Measurements from ENCODE around the gene SIRT4.

SIRT4 gene

GRCh38 chr12:120278137-120279069 is 23.7 kb upstream of the SIRT4 start:
- no peak for DNase-seq (ENCODE audit: low read depth in 2 of 3, low spot score in 1 of 3)

DNA sequence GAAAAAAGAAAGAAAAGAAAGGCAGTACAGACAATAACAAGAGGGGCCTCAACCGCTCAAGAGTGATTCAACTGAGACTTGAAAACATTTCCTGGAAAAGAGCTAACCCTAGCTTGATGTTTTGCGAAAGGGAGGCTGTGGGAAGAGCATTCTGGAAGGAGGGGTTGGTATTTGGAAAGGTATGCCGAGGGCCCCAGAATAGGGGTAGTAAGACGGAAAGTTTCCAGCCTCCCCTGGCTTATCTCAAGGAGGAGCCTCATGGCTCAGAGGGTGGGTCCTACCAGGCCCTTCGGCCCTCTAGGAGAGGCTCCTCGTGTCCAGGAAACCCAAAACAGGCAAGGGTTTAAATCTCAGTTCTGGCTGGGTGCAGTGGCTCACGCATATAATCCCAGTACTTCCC is 18.8 kb upstream of the SIRT4 start:
- no peak for DNase-seq (ENCODE audit: low read depth in 2 of 3, low spot score in 1 of 3)

- no peak for DNase-seq (ENCODE audit: low read depth in 2 of 3, low spot score in 1 of 3)
Observed at GRCh38 chr12:120284381-120284780, 17.7 kb upstream of the SIRT4 start.

DNA sequence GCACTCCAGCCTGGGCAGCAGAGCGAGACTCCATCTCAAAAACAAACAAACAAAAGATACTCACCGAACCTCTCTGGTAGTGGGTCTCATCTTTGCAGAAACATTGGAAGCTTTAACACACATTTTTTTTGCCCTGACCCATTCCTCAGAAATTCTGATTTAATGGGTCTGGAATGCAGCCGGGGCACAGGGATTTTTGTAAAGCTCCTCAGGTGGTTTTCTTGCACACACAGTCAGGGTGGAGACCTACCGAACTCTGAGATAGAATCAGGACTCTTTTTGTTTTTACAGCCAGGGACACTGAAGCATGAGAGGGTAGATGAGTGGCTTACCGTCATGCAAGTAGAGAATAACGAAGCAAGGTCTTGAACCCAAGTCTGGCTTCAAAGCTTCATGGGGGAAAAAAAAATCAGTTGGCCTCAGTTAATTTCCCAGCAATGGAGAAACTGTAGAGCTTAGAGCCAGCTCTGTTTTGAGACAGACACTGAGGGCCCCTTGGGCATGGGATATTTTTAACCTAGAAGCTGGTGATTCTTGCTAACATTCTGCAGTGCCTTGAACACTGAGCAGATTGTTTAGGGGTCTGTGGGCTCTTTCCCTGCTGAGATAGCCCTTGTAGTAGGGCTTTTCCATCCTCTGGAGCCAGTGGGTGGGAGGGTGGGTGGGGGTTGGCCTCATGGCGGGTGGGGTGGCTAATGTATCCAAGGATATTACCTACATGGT is 15.2 kb upstream of the SIRT4 start:
- no peak for DNase-seq (ENCODE audit: low read depth in 2 of 3, low spot score in 1 of 3)

GRCh38 chr12:120287491-120287890 is 14.6 kb upstream of the SIRT4 start:
- no peak for DNase-seq (ENCODE audit: low read depth in 2 of 3, low spot score in 1 of 3)

GRCh38 chr12:120290609-120291305 is 11.4 kb upstream of the SIRT4 start:
- DNase-seq (ENCODE audit: low read depth in 2 of 3, low spot score in 1 of 3): peak; percentile 16 to 33 (median 32)

- DNase-seq (ENCODE audit: low read depth in 2 of 3, low spot score in 1 of 3): no peak
Observed at GRCh38 chr12:120292411-120292660, 9.8 kb upstream of the SIRT4 start.

DNA sequence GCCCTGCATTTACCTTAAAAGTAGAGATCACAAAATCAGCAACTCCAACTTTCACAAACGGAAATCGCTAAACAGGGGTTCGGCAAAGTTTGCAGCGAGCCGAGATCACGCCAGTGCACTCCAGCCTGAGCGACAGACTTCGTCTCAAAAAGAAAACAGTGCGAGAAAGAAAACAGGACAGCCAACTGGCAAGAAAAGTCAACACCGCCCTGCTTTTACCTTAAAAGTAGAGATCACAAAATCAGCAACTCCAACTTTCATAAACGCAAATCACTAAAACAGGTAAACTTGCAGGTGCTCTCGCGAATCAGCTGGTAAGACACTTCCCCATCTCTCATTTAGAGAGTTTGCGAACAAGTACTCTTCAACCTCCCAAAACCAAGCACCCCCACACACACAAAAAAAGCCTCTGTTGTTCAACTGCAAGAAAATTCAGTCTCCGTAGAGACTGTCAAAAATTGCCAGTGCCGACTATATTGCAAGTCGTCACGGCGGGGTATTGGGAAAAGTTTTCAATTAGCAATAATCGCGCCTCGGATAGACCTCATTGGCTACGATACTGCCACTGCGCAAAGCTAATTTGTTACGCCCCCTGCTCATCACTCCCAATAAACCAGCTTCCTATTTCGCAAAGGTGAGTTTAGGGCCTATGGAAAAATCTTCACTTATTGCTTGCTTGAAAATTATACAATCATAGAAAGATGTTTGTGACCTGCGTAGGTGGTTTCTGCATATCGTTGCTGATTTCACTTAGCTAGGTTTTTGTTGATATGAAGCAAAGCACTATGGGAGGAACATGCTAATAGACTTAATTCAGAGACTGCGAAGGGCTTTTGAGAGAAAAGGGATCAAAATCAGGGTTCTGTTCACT is 9.2 kb upstream of the SIRT4 start, which contains the start of gene RNU4-1:
Gene RNU4-1 (minus strand): TSS at position 577 of the 871 bp plus-strand sequence.
- peak; percentile 70 to 85 (median 80) for DNase-seq (ENCODE audit: low read depth in 2 of 3, low spot score in 1 of 3)

DNA sequence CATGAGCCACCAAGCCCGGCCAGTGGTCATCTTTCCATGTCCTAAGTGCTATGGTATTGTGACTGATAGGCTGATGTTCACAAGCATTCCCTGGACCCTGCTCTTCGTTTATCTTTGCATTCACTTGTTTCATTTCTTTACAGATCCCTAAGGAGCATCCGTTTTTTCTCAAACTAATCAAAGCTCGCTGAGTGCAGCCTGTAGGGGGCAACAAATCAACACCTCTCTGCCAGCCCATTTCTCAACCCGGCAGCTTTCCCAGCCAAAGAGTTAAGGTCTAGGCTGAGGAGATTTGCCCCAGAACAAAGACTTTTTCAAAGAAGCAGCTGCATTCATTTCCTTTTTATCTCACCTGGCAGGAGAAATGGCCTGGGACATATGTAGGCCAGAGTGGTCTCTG is 12.1 kb downstream of the SIRT4 start:
- no peak for DNase-seq (ENCODE audit: low read depth in 2 of 3, low spot score in 1 of 3)

DNA sequence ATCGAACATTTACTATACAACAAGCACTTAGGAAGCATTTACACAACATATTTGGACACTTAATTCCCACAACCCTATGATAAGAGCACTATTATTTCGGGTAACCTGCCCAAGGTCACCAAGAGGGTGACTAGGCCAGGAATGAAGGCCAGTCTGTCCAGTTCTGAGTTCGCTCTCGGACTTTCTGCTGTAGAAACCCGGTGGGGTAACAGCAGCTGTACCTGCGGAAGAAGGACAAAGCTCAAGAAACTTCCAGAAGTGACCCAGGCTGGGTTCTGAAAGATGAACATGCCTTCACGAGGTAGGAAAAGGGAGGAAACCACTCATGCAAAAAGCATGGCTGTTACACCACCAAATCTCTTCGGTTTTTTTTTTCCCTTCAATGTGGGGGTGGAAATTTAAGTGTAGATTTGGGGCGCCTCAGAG is 14.7 kb downstream of the SIRT4 start:
- no peak for DNase-seq (ENCODE audit: low read depth in 2 of 3, low spot score in 1 of 3)

- DNase-seq (ENCODE audit: low read depth in 2 of 3, low spot score in 1 of 3): peak; percentile 99 to 100 (median 99)
Observed at GRCh38 chr12:120317224-120318105, 15.3 kb downstream of the SIRT4 start.

GRCh38 chr12:120321382-120322202 is 19.5 kb downstream of the SIRT4 start:
- DNase-seq (ENCODE audit: low read depth in 2 of 3, low spot score in 1 of 3): no peak

DNA sequence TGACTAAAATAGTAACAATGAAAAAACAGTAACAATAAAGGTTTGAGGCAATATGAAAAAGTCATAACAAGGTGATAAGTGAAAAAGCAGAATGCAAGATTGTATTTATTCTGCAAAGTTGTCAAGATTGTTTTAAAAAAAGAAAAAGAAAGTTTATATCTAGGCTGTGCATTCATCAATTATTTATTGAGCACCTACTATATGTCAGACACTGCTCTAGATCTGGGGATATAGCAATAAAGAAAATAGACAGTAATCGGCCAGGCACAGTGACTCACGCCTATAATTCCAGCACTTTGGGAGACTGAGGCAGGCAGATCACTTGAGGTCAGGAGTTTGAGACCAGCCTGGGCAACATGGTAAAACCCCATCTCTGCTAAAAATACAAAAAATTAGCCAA is 21.7 kb downstream of the SIRT4 start:
- no peak for DNase-seq (ENCODE audit: low read depth in 2 of 3, low spot score in 1 of 3)

DNA sequence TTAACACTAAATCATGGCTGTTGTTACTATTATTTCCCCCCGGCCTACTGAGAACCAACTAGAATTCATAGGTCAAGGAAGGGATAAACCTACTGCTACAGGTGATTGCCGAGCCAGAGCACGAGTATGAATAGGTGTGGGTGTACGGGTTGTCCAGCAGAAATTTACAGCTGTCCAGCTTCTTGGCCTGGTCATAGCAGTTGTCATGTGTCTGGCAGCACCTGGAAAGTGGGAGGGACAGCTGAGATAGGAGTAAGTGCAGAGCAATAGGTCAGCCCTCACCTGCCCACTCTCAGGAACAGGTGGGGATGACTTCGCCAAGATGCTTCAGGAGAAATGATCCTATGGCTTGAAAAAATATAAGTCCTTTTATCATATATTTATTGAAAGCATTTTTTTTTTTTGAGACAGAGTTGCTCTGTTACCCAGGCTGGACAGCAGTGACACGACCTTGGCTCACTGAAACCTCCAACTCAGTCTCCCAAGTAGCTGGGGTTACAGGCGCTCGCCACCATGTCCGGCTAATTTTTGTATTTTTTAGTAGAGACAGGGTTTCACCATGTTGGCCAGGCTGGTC is 22.8 kb downstream of the SIRT4 start:
- DNase-seq (ENCODE audit: low read depth in 2 of 3, low spot score in 1 of 3): no peak

- no peak for DNase-seq (ENCODE audit: low read depth in 2 of 3, low spot score in 1 of 3)
Observed at GRCh38 chr12:120327593-120327992, 25.5 kb downstream of the SIRT4 start, which contains the start of gene PLA2G1B. TSS of gene PLA2G1B (minus strand) at chr12:120327779. CDS start at chr12:120327753, 26 bp downstream.

DNA sequence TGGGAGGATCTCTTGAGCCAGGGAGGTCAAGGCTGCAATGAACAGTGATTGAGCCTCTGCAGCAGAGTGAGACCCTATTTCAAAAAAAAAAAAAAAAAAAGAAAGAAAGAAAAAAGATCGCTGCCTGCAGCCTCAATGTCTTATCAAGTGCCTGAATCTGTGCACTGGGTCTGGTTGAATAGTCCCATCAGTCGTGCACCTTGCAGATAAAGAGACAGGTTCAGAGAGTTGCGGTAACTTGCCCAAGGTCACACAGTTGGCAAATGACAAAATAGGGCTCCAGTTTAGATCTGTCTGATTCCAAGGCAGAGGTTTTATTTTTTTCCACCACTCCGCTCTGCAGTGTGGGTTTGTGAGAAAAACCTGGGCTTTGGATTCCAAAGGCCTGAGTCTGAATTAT is 26.1 kb downstream of the SIRT4 start:
- DNase-seq (ENCODE audit: low read depth in 2 of 3, low spot score in 1 of 3): no peak

DNA sequence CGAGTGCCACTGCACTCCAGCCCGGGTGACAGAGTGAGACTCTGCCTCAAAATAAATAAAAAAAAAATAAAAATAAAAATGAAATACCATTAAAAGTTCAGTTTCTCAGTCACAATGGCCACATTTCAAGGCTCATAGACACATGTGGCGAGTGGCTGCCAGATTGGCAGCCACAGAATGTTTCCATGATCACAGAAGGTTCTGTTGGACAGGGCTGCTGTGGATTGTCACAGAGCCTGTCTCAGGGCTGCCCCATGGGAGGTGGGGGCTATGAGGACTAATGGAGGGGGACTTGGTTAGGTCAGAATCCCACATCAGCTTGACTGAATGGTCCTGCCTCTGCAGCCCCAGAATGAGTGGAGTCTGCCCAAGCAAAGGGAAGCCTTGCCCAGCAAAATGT is 29.3 kb downstream of the SIRT4 start:
- DNase-seq (ENCODE audit: low read depth in 2 of 3, low spot score in 1 of 3): no peak

DNA sequence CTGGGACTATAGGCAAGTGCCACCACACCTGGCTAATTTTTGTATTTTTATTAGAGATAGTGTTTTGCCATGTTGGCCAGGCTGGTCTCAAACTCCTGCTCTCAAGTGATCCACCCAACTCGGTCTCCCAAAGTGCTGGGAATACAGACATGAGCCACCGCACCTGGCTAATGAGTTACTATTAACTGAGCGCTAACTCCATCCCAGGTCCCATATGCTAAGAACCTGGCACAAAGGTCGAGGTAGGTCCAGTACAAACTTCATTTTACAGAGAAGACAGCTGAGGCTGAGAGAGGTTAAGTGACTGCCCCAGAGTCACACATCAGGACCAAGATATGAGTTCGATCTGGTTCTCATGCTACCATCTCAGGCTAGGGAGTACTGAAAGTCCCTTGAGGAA is 29.9 kb downstream of the SIRT4 start:
- no peak for DNase-seq (ENCODE audit: low read depth in 2 of 3, low spot score in 1 of 3)

GRCh38 chr12:120332523-120332922 is 30.4 kb downstream of the SIRT4 start:
- no peak for DNase-seq (ENCODE audit: low read depth in 2 of 3, low spot score in 1 of 3)
